ENCODE data around the gene HPX. TPM values are rescaled to one million over a fixed set of nuclear protein-coding genes. Genes with fewer than 3 reads are reported as not detected.

HPX gene
- total RNA-seq, 1 donor from 2014 or later = not detected

DNA sequence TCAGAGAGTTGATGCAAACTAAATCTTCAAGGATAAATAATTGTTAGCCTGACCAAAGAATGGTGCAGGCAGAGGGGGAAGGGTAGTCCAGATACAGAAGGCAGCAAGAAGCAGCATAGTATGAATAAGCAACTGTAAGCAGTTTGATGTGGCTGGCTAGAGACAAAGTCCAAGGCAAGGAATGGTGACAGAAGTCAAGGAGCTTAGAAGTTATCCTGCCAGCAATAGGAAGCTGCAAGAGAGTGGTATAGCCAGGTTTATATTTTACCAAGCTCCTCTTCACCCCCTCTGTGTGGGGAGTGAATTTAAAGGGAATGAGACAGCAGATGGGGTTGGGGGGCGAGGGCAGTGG is 18.3 kb upstream of the HPX start:
- no peak for DNase-seq (ENCODE audit: low read depth)

GRCh38 chr11:6458352-6459098 is 17.7 kb upstream of the HPX start:
- DNase-seq (ENCODE audit: low read depth) = no peak

DNA sequence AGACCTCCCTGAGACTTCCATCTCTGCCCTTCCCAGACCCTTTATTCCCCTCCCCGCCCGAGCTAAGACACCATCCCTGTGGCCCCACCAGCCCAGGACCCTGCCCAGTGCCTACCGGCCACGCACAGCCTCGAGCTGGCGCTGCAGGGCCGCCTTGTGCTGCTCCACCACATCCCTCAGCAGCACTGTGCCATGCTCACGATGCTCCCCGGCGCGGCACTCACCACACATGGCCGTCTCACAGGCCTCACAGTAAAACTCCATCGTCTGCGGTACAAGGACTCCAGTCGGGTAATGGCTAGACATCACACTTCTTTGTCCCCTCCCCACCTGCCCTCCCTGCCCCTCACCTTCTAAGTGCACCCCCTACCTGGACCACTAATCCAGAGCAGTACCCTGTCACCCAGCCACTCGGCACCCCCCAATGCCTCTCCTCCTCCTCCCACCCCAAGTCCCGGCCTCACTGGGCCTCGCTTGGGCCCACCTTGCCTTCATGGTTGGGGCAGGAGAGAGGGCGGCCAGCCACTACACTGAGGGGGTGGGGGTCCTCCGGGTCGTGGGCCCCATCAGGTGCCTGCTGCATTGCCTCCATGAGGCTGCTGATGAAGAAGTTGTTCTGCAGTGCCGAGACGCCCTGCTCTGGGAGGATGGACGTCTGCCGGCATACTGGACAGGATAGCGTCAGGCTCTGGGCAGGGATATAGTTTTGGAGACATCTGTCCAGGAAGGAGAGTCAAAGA is 17.0 kb upstream of the HPX start:
- DNase-seq (ENCODE audit: low read depth) = no peak

DNA sequence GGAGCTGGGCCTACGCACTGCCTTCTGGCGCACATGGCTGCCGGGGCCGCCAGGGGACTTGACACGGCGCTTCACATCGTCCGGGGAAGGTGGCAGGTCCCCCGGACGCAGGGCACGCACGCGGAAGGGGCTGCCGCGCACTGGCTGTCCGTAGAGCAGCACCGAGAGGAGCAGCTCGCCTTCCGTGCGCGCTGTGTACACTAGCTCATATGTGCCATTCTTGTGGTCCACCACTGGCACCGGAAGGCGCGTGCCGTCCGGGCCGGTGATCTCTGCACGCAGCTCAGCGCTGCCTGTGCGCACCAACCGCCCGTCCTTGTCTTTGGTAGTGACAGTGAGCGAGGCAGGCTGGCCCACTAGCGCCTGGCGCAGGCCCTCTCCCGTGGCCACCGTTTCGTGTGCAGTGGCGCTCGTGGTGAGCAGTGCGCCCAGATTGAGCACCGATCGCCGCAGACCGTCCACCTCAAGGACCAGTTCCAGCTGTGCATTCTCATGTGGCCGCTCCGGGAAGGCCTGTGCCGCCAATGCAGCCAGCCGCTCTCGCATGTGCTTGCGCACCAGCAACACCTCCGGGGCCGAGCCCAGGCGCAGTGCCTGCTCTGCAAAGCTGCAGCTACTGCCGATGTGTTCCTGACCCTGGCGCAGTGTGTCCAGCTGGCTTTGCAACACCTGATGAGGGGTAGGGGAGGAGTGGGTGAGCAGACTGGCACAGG is 15.7 kb upstream of the HPX start:
- no peak for DNase-seq (ENCODE audit: low read depth)

GRCh38 chr11:6455070-6455469 is 14.3 kb upstream of the HPX start:
- no peak for DNase-seq (ENCODE audit: low read depth)

DNA sequence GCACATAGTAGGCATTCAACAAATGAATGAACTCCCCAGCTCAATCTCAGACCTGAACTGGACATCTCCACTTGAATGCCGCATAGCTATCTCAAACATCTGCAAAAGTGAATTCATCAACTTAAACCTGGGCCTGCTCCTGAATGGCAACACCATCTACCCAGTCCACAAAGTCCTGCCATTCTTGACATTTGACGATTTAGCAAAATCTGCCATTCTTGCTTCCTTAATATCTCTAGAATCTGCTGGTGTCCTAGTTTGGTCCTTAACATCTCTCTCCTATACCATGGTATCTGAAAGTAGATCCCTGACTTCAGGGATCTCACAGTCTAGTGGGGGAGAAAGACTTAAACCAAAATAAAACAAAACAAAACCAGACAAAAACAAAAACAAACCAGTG is 12.4 kb upstream of the HPX start:
- DNase-seq (ENCODE audit: low read depth) = no peak

DNA sequence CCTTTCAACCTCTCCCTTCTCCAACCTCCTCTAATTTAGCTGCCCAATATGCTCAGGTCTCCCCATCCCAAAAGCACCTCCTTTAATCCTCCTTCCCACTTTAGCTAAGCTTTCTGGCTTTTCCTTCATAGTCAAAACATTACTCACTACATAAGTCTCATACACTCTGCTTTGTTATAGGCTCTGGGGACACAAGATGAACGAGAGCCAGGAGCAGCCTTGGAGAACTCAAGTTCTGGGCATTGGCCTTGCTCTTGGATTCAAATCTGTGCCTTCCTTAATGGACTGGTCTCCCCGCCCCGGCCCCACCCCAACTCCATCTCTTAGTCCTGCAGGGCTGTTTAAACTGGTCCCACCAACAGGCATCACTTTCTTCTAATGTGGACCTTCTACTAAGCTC is 11.4 kb upstream of the HPX start:
- DNase-seq (ENCODE audit: low read depth) = no peak

GRCh38 chr11:6448574-6448973 is 7.8 kb upstream of the HPX start:
- no peak for DNase-seq (ENCODE audit: low read depth)

DNA sequence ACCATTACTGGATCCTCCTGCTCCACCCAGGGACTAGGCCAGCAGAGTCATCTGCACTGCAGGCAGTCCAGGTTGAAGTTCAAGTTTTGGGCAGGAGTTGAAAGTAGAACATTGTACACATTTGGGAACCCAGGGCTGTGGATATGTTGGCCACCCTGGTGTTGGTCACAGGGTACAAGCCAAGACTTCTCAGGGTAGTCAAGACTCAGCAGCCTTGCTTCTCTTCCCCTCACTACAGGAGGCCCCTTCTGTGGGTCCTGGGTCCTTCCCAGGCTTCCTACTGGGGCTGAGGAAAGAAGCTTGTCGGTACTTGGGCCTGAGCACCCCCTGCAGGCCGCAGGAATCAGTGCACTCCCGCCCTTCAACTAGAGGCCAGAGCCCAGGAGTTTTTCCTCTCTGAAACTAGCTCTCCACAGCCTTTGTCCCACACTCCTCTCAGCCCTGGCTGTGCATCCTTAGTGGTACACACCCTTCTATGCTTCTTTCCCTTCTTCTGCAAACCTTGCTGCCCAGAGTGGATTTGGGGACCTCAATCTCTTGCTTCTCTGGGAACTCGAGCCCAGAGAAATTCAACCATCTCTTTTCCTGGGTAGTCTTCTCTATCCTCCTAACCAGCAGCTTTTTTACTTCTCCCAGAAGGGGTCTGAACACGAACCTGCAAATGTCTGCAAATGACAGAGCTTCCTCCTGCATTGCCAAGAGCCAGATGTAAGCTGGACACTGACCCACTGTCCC is 2.6 kb upstream of the HPX start:
- DNase-seq (ENCODE audit: low read depth) = peak; percentile 52

DNA sequence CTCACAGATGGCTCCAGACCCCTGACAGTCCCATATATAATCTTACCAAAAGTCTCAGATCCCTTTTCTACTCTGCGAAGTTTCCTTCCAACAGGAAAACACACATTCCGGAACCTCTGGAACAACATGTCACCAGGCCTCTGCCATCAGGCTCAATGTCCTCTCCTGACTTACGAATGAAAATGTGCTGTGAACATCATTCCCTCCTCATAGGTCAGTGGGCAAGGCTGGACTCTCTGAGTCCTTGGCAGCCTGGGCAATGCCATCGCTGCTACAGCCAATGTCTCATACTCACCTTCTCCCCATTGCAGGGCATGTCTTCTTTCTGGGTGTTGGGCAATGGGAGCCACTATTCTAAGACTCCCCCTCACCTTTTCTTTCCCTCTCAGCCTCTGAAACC is 1.7 kb upstream of the HPX start:
- DNase-seq (ENCODE audit: low read depth) = no peak

GRCh38 chr11:6438979-6439571 is 1.7 kb downstream of the HPX start:
- DNase-seq (ENCODE audit: low read depth) = peak; percentile 52

DNA sequence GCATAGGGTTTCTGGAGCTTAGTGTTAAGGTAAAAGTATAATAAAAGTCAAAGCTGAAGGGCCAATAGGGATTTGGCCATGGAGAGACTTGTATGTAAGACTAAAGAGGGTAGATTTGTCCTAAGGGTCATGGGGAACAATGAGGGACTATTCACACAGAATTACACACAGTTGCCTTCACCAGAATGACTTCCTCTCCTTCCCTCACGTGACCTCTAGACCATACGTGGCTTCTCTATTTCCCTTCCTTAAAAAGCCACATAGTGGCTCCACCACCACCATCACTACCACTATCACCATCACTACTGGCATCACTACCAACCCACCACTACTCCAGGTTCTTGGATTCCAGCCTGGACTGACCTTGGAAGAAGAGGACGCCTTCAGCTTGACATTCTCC is 2.8 kb downstream of the HPX start:
- no peak for DNase-seq (ENCODE audit: low read depth)

GRCh38 chr11:6437423-6437822 is 3.4 kb downstream of the HPX start:
- no peak for DNase-seq (ENCODE audit: low read depth)

- no peak for DNase-seq (ENCODE audit: low read depth)
Measured at GRCh38 chr11:6433998-6434660, 6.7 kb downstream of the HPX start.

DNA sequence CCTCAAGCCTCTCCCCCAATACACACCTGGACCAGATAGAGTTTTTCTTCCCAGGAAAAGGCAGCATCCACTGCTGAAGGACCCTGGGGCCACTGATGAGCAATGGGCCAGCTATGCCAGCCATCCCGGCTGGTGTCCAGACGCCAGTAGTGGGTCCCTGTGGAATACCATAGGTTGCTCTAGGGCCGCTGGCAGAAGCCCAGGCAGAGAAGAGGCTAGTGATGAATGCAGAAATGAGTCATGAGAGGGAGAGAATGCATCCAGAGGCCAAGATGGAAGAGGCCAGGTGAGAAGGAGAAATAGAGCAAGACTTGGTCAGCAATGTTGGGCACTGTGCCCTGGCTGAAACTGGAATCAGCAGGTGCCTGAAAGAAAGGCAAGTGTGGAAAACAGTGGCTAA is 8.9 kb downstream of the HPX start:
- DNase-seq (ENCODE audit: low read depth) = peak; percentile 91

DNA sequence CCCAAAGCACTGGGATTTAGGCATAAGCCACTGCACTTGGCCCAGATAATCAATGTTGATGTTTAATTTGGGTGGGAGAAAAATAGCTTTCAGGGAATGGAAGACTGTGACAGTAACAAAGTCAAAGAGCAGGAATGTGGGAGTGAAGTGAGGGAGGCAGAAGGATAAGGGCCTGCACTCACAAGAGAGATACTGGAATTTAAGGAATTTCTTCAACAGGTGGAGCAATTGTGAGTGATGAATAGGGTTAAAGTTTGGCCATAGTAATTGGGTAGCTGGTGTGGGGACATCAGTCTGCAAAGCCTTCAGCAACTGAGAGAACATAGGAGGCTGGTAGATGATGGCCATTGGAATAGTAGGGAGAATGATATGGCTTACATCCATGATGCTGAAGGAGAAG is 13.3 kb downstream of the HPX start:
- no peak for DNase-seq (ENCODE audit: low read depth)

DNA sequence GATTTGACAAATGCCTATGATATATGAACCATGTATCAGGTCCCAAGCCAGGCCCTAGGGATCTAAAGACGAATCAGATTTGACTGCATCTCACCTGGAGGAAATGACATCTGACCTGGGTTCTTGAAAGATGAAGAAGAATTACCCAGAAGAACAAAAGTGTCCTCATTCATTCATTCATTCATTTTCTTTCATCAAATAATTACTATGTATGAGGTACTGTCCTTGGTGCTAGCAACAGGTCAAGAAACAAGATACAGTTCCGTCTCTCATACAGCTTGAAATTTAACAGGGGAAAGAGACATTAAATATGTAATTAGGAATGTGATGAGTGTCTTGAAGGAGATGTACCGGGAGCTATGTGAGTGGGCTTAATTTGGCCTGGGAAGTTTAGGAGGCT is 20.1 kb downstream of the HPX start:
- DNase-seq (ENCODE audit: low read depth) = no peak

DNA sequence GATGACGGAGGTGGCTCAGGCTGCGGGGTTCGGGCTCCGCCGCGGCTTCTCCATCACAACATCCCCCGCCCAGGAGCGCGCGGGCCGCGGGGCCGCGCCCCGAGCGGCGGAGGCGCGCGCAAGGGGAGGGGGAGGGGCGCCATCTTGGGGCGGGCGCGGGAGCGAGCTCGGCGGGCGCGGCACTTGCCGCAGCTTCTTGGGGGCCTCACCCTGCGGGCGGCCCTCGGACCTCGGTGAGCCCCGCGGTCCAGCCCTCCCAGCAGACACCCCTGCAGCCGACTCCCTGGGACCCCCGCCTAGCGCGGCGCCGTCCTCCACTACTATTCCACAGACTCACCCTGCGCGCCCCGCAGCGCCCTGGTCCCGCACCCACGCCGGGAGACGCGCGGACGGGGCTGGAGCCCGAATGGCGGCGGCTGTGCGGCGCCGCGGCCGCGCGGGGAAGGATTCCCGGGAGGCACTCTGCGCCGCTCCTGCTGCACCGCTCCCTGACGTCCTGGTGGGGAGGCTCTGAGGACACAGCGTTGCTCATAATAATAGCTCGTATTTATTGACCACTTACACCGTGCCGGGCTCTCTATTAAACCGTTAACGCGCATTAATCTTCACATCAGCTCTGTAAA is 21.7 kb downstream of the HPX start, which contains the start of gene APBB1:
APBB1 (minus strand) TSS at position 86 of the 623 bp plus-strand sequence. CDS start 7,747 bp downstream, outside the sequence.
- DNase-seq (ENCODE audit: low read depth) = peak; percentile 52

DNA sequence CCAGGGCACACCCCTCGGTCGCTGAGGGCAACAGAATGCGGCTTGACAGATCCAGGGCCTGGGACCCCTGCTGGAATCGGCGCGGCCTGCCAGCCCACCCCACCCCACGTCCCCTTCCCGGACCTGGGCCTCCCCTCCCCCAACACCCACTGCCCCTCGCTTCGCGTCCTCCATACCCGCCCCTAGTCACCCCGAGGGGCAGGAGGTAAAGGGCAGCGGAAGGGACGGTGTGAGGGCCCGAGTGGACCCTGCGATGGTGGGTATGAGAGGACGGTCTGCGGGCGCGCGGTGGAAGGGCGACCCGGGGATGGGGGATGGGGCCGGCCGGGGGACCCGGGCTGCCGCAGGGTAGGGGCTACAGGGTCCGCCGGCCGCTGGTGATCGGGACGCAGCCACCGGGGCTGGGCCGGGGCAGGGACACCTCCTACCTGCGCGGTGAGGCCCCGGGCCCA is 22.2 kb downstream of the HPX start:
- DNase-seq (ENCODE audit: low read depth) = no peak

Data from myocyte (in vitro differentiated cells).